HFFc6 (cell line): ENCODE results near the gene ACSL4. TPM values are rescaled to one million over a fixed set of nuclear protein-coding genes. Genes with fewer than 3 reads are reported as not detected.
"Not testable (repeated sequence)": the region's sequence is repeated elsewhere in the genome, so short reads cannot be mapped to it uniquely, and the experiment has no call there.

Experiments
- DNase-seq: peaks from one replicate; pipeline ENCODE4 v3.0.0-alpha.2; 2018
- H3K27ac Mint-ChIP-seq: 2 replicates; pipeline ENCODE4 v1.8.0; 2020; ENCODE audit warnings: mild to moderate bottlenecking, mixed read lengths
- H3K27me3 Mint-ChIP-seq: 2 replicates; pipeline ENCODE4 v1.8.0; 2021; ENCODE audit warnings: mild to moderate bottlenecking, moderate library complexity, mixed read lengths; ENCODE audit not compliant: insufficient read depth
- H3K36me3 Mint-ChIP-seq: 2 replicates; pipeline ENCODE4 v1.8.0; 2021; ENCODE audit warnings: low read depth, mixed read lengths
- H3K4me1 Mint-ChIP-seq: 2 replicates; pipeline ENCODE4 v1.8.0; 2020; ENCODE audit warnings: low read depth, mixed read lengths
- H3K4me3 Mint-ChIP-seq: 2 replicates; pipeline ENCODE4 v1.8.0; 2020; ENCODE audit warnings: mild to moderate bottlenecking, moderate library complexity, mixed read lengths
- H3K9me3 Mint-ChIP-seq: 2 replicates; pipeline ENCODE4 v1.8.0; 2020; ENCODE audit warnings: mild to moderate bottlenecking, mixed read lengths
- CTCF ChIP-seq: fragments of 200-600 bp; sonication (generic); IDR thresholded peaks from 2 replicates; pipeline ENCODE4 v1.5.0; 2021; ENCODE audit warnings: antibody characterized with exemption, mild to moderate bottlenecking
- total RNA-seq, 6 experiments: library from RNA; stranded (reverse); fragmentation: NEBNext Ultra II Directional; extraction: Animal tissue kit (Norgen Biotek cat#: 25700); gene quantifications; 2 replicates in 1 of 6; 3 replicates in 5 of 6; pipeline ENCODE4 v1.2.3, GENCODE V29; 2021

The ACSL4 gene
- total RNA-seq, 6 experiments from 2014 or later: 84.2 to 117 (median 92.3) TPM

- DNase-seq: peak; percentile 45
- Mint-ChIP-seq H3K4me1 (peaks cover 34% of the 10 kb centered on the region), H3K4me3 (peak overlapping the region; percentile 100), H3K27ac (peak overlapping the region; percentile 99), H3K27me3 (peaks cover 1% of the 10 kb centered on the region; the same call in 1 of the 2 replicates), H3K9me3 (no peaks in the 10 kb centered on the region), H3K36me3 (peaks cover 24% of the 10 kb centered on the region)
- no peak for TF ChIP-seq CTCF
Observed at GRCh38 chrX:109732017-109732801, 848 bp downstream of the ACSL4 start.

- no peak for TF ChIP-seq CTCF
- Mint-ChIP-seq H3K4me1 (peaks cover 40% of the 10 kb centered on the region), H3K9me3 (no peaks in the 10 kb centered on the region), H3K36me3 (peaks cover 29% of the 10 kb centered on the region), H3K27ac (peak overlapping the region; percentile 61; the same call in 1 of the 2 replicates), H3K4me3 (peak overlapping the region; percentile 72), H3K27me3 (peaks cover 1% of the 10 kb centered on the region)
- DNase-seq: no peak
Observed at GRCh38 chrX:109728173-109728535, 4.9 kb downstream of the ACSL4 start.

GRCh38 chrX:109724971-109725370 lies 8.1 kb downstream of the ACSL4 start:
- H3K4me1 Mint-ChIP-seq: peaks cover 56% of the 10 kb centered on the region
- not testable (repeated sequence) for H3K9me3 Mint-ChIP-seq, H3K27me3 Mint-ChIP-seq

GRCh38 chrX:109720947-109721346 lies 12.1 kb downstream of the ACSL4 start:
- Mint-ChIP-seq H3K9me3 (no peaks in the 10 kb centered on the region), H3K36me3 (peaks cover 9% of the 10 kb centered on the region), H3K27ac (peak overlapping the region; percentile 69), H3K27me3 (no peaks in the 10 kb centered on the region; the same call in 1 of the 2 replicates), H3K4me3 (no peak overlapping the region), H3K4me1 (peaks cover 56% of the 10 kb centered on the region)
- TF ChIP-seq CTCF: no peak
- no peak for DNase-seq

More at GRCh38 chrX:109724971-109725370, 8.1 kb downstream of the ACSL4 start:
- DNase-seq, H3K4me3 Mint-ChIP-seq, H3K27ac Mint-ChIP-seq: not testable (repeated sequence)
- peaks cover 13% of the 10 kb centered on the region for H3K36me3 Mint-ChIP-seq

- Mint-ChIP-seq H3K27ac (no peak overlapping the region), H3K4me1 (peaks cover 65% of the 10 kb centered on the region), H3K9me3 (no peaks in the 10 kb centered on the region), H3K36me3 (peaks cover 5% of the 10 kb centered on the region; the same call in 1 of the 2 replicates), H3K27me3 (no peaks in the 10 kb centered on the region), H3K4me3 (no peak overlapping the region)
- DNase-seq: no peak
- TF ChIP-seq CTCF: no peak
Observed at GRCh38 chrX:109719264-109719663, 13.8 kb downstream of the ACSL4 start.

- DNase-seq: no peak
- Mint-ChIP-seq H3K4me3 (no peak overlapping the region), H3K36me3 (peaks cover 5% of the 10 kb centered on the region), H3K4me1 (peaks cover 57% of the 10 kb centered on the region), H3K27me3 (no peaks in the 10 kb centered on the region), H3K27ac (peak overlapping the region; percentile 57), H3K9me3 (no peaks in the 10 kb centered on the region)
- TF ChIP-seq CTCF: no peak
Observed at GRCh38 chrX:109716431-109717028, 16.5 kb downstream of the ACSL4 start.
